ENCODE results near the gene EXTL1. TPM values are rescaled to one million over a fixed set of nuclear protein-coding genes. Genes with fewer than 3 reads are reported as not detected.

EXTL1 gene
- total RNA-seq, result 0.85 TPM

- no peaks in the 10 kb centered on the region for H3K27me3 ChIP-seq
- no peak within 1 kb of the TSS for H3K27ac ChIP-seq
- H3K36me3 ChIP-seq, result no peaks in the 10 kb centered on the region
- peaks cover 0 to 6% of the 10 kb centered on the region in 2 donors for H3K4me1 ChIP-seq
- H3K4me3 ChIP-seq, result peak within 1 kb of the TSS in 1 of 2 donors; percentile 54
- TF ChIP-seq, protein P1, sequence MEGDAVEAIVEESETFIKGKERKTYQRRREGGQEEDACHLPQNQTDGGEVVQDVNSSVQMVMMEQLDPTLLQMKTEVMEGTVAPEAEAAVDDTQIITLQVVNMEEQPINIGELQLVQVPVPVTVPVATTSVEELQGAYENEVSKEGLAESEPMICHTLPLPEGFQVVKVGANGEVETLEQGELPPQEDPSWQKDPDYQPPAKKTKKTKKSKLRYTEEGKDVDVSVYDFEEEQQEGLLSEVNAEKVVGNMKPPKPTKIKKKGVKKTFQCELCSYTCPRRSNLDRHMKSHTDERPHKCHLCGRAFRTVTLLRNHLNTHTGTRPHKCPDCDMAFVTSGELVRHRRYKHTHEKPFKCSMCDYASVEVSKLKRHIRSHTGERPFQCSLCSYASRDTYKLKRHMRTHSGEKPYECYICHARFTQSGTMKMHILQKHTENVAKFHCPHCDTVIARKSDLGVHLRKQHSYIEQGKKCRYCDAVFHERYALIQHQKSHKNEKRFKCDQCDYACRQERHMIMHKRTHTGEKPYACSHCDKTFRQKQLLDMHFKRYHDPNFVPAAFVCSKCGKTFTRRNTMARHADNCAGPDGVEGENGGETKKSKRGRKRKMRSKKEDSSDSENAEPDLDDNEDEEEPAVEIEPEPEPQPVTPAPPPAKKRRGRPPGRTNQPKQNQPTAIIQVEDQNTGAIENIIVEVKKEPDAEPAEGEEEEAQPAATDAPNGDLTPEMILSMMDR (IDR thresholded peaks at IDR 0.05), result no peak
- intact Hi-C loops (cut with DNase I), result no loop called here
- DNase-seq (ENCODE audit: low spot score in 2 of 2), result no peak
- no peaks in the 10 kb centered on the region for H3K9me3 ChIP-seq
These were observed at the start of gene EXTL1 for GRCh38 chr1:26021647-26022403. Gene EXTL1, plus strand, starts transcription at chr1:26021775. Its CDS starts 872 bp downstream, at chr1:26022647.

DNA sequence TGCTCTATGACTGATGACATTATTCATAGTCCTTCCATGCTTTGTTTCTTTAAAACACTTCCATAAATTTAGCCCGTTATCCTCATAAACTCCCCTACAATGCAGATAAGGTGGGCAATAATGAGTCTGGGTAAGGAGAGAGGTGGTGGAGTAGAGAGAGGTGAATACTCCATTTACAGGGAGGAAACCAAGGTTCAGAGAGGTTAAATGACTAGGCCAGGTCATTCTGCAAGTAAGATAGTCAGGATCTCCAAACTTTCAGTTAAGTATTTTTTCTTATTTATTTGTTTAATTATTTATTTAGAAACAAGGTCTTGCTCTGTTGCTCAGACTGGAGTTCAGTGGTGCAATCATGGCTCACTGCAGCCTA is 49.8 kb upstream of the EXTL1 start:
- peaks cover 51 to 82% of the 10 kb centered on the region in 2 donors for H3K36me3 ChIP-seq

DNA sequence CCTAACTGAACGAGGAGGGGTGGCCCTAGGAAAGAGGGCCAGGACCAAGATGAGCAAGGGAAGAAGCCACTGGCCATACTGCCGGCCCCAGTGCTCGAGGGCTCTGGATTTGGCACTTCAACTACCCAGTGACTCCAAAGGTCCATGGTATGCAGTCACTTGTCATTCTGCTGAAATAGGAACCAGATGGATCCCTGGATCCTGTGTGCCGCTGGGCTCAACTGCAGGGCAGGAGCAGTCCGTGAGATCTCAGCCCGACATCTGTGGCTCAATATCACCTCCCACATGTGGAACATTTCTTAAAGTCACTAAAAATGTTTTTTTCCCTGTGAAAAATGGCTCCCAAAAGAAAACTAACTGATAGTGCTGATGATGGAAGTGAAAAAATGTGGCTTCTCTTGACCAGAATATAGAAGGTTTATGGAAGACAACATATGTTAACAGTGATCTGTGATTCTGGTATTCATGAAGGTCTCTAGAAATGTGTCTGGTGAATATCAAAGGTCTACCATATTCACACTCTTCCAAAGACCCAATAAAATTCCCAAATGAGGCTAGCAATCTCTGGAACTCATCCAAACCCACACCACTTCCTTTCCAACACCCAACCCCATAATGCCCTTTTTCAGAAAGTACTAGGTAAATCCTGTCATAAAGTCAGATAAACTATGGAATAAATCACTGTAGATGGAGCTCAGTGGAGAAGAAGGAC is 47.8 kb upstream of the EXTL1 start:
- H3K27ac ChIP-seq, result no peak overlapping the region
- H3K4me1 ChIP-seq, result no peaks in the 10 kb centered on the region
- H3K9me3 ChIP-seq, result no peaks in the 10 kb centered on the region
- DNase-seq (ENCODE audit: low spot score in 2 of 2), result no peak
- H3K36me3 ChIP-seq, result peaks cover 38 to 78% of the 10 kb centered on the region in 2 donors
- no peaks in the 10 kb centered on the region for H3K27me3 ChIP-seq
- H3K4me3 ChIP-seq, result no peak overlapping the region
- TF ChIP-seq, protein P1 (IDR thresholded peaks at IDR 0.05), result no peak
- intact Hi-C loops (cut with DNase I), result no loop called here

More for the DNA sequence above, 49.8 kb upstream of the EXTL1 start:
- TF ChIP-seq, protein P1 (IDR thresholded peaks at IDR 0.05), result no peak
- no peak overlapping the region for H3K4me3 ChIP-seq
- no peaks in the 10 kb centered on the region for H3K9me3 ChIP-seq
- no peaks in the 10 kb centered on the region for H3K27me3 ChIP-seq
- H3K27ac ChIP-seq, result no peak overlapping the region
- intact Hi-C loops (cut with DNase I), result no loop called here
- no peaks in the 10 kb centered on the region for H3K4me1 ChIP-seq
- DNase-seq (ENCODE audit: low spot score in 2 of 2), result no peak

DNA sequence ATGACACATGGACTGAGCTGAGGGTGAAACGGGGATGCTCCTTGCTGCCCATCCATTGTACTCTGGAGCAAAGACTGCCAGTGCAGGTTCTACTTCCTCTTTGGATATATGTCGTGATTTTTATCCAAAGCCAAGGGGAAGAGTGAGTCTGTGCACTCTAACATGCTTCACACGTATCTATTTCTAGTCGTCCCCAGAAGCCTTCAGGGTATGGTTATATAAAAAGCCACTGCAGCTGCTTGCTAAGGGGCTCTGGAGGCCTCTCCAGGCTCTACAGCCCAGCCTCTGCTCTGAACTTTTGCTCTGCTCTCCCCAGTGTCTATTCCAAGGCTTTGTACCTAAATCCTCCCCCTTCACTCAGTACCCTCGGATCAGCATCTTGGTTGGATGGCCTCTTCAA is 43.8 kb upstream of the EXTL1 start:
- Histone ChIP-seq H3K27me3 (no peaks in the 10 kb centered on the region), H3K9me3 (no peaks in the 10 kb centered on the region), H3K4me1 (no peaks in the 10 kb centered on the region), H3K36me3 (peaks cover 42 to 83% of the 10 kb centered on the region in 2 donors), H3K4me3 (no peak overlapping the region), H3K27ac (no peak overlapping the region)
- intact Hi-C loops (cut with DNase I), result no loop called here
- no peak for DNase-seq (ENCODE audit: low spot score in 2 of 2)
- TF ChIP-seq, protein P1 (IDR thresholded peaks at IDR 0.05), result no peak

GRCh38 chr1:25978403-25978802 is 43.2 kb upstream of the EXTL1 start:
- TF ChIP-seq, protein P1 (IDR thresholded peaks at IDR 0.05), result no peak
- H3K9me3 ChIP-seq, result no peaks in the 10 kb centered on the region
- no peaks in the 10 kb centered on the region for H3K4me1 ChIP-seq
- DNase-seq (ENCODE audit: low spot score in 2 of 2), result no peak
- peaks cover 43 to 82% of the 10 kb centered on the region in 2 donors for H3K36me3 ChIP-seq
- H3K27ac ChIP-seq, result no peak overlapping the region
- no peak overlapping the region for H3K4me3 ChIP-seq
- intact Hi-C loops (cut with DNase I), result no loop called here
- H3K27me3 ChIP-seq, result no peaks in the 10 kb centered on the region

Measured in ascending aorta (tissue), 2 donors.